T-helper 2 cell treated with Interferon-gamma antibody and Interleukin-4, amounts not matched to agents 5 μg/mL and 100 μg/mL, for 36 hours (primary cell): ENCODE results near the gene LIPM.

Source experiments
- DNase-seq: peaks from one replicate; pipeline ENCODE4 v3.0.0; 2021; ENCODE audit warnings: low spot score
- H3K27ac Mint-ChIP-seq: one replicate; pipeline ENCODE4 v1.8.0; 2021; ENCODE audit warnings: mild to moderate bottlenecking, mixed read lengths
- H3K27me3 Mint-ChIP-seq: one replicate; pipeline ENCODE4 v1.8.0; 2021; ENCODE audit warnings: low read depth, mixed read lengths
- H3K36me3 Mint-ChIP-seq: one replicate; pipeline ENCODE4 v1.8.0; 2021; ENCODE audit warnings: low read depth, mixed read lengths
- H3K4me1 Mint-ChIP-seq: one replicate; pipeline ENCODE4 v1.8.0; 2021; ENCODE audit warnings: low read depth, mixed read lengths
- H3K4me3 Mint-ChIP-seq: one replicate; pipeline ENCODE4 v1.8.0; 2022; ENCODE audit warnings: mild to moderate bottlenecking, moderate library complexity, mixed read lengths
- H3K9me3 Mint-ChIP-seq: one replicate; pipeline ENCODE4 v1.8.0; 2021; ENCODE audit warnings: mixed read lengths

LIPM gene

GRCh38 chr10:88858491-88858890 is 56.0 kb downstream of the LIPM start:
- DNase-seq: no peak
- H3K27ac Mint-ChIP-seq: no peak overlapping the region
- no peak overlapping the region for H3K4me3 Mint-ChIP-seq
- H3K36me3 Mint-ChIP-seq: no peaks in the 10 kb centered on the region
- H3K4me1 Mint-ChIP-seq: peaks cover 2% of the 10 kb centered on the region
- H3K9me3 Mint-ChIP-seq: no peaks in the 10 kb centered on the region
- H3K27me3 Mint-ChIP-seq: peaks cover 18% of the 10 kb centered on the region

- DNase-seq: no peak
- Mint-ChIP-seq H3K36me3 (no peaks in the 10 kb centered on the region), H3K27ac (no peak overlapping the region), H3K27me3 (peaks cover 24% of the 10 kb centered on the region), H3K4me1 (peaks cover 2% of the 10 kb centered on the region), H3K9me3 (no peaks in the 10 kb centered on the region), H3K4me3 (no peak overlapping the region)
These were observed 58.5 kb downstream of the LIPM start for GRCh38 chr10:88861036-88861435.

GRCh38 chr10:88865281-88865876 is 62.8 kb downstream of the LIPM start:
- Mint-ChIP-seq H3K27me3 (peaks cover 23% of the 10 kb centered on the region), H3K9me3 (no peaks in the 10 kb centered on the region), H3K27ac (no peak overlapping the region), H3K4me1 (peaks cover 13% of the 10 kb centered on the region), H3K4me3 (no peak overlapping the region), H3K36me3 (no peaks in the 10 kb centered on the region)
- no peak for DNase-seq

GRCh38 chr10:88866454-88866853 is 63.9 kb downstream of the LIPM start:
- Mint-ChIP-seq H3K27me3 (peaks cover 20% of the 10 kb centered on the region), H3K4me3 (no peak overlapping the region), H3K4me1 (peaks cover 13% of the 10 kb centered on the region), H3K27ac (no peak overlapping the region), H3K36me3 (peaks cover 1% of the 10 kb centered on the region), H3K9me3 (no peaks in the 10 kb centered on the region)
- no peak for DNase-seq

GRCh38 chr10:88870089-88870488 is 67.6 kb downstream of the LIPM start:
- Mint-ChIP-seq H3K9me3 (no peaks in the 10 kb centered on the region), H3K36me3 (peaks cover 1% of the 10 kb centered on the region), H3K27me3 (no peaks in the 10 kb centered on the region), H3K4me1 (peaks cover 13% of the 10 kb centered on the region), H3K4me3 (no peak overlapping the region), H3K27ac (no peak overlapping the region)
- DNase-seq: no peak
